GM19328 (cell line): ENCODE data around the gene DEXI.

ENCODE experiments used
- ATAC-seq: cut with Tn5 transposase; IDR thresholded peaks from one replicate; pipeline ENCODE4 v1.9.1; 2021; ENCODE audit warnings: mild to moderate bottlenecking, moderate library complexity; ENCODE audit not compliant: unreplicated experiment

DEXI gene

DNA sequence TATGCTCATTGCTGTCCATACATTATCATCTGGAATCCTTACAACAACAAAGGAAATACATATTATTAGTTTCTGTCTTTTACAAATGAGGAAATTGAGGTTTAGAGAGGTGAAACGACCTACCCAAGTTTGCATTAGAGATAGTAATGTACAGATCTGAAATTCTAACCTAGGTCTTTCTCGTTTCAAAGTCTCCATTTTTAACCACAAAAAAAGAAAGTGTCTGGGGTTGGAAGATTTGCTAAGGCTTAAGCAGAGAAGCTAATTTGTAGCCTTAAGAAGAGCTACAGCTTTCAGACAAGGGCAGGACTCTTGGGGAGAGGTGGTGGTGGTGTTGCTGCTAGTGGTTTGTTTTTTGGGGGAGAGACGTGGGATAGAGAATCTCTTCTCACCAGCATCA lies 46.1 kb downstream of the DEXI start:
- no peak for ATAC-seq

DNA sequence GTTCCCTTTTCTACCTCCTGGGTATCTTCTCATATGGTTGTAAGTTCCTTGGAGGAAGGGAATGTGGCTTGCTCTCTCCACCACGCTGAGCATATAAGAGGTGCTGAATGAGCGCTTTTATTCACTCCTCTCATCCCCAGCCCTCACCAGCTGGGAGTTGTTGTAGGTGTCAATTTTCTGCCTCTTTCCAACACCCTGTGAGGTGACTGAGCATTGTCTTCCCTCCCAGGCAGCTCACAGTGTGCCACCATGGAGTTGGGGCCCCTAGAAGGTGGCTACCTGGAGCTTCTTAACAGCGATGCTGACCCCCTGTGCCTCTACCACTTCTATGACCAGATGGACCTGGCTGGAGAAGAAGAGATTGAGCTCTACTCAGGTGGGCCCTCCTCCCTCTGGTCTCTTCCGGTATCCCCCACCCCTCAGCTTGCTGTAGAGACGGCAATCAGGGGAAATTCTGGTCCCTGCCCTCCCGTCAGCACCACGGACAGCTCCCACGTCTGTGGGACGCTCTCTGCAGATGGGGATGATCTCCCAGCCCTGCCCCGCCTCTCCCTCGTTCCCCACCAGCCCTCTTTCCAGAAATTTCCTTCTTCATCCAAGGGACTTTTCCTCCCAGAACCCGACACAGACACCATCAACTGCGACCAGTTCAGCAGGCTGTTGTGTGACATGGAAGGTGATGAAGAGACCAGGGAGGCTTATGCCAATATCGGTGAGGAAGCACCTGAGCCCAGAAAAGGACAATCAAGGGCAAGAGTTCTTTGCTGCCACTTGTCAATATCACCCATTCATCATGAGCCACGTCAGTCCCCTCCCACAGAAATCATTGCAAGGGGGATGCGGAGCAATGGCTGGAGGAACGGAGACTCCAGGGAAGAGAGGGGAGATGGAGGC lies 47.0 kb downstream of the DEXI start:
- no peak for ATAC-seq

GRCh38 chr16:10892782-10893318 lies 49.4 kb downstream of the DEXI start:
- no peak for ATAC-seq

DNA sequence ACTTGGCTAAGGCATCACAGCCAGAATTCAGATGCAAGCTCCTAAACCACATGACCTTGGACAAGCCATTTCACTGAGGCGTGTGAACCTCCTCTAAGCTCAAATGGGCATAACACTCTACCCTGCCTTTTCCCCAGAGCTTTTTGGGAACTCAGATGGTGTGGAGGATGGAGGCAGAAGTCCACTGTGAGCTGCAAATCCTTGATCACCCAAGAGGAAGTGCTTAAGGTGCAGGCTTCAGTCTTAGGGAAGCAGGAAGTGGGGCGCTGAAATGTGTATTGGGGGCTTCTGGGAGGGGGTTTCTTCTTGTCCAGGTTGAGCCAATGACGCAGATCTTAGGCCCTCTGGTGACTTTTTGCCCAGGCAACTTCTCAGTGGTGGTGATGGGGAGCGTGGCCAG lies 52.4 kb downstream of the DEXI start:
- no peak for ATAC-seq

GRCh38 chr16:10888320-10888937 lies 53.8 kb downstream of the DEXI start:
- ATAC-seq: no peak

DNA sequence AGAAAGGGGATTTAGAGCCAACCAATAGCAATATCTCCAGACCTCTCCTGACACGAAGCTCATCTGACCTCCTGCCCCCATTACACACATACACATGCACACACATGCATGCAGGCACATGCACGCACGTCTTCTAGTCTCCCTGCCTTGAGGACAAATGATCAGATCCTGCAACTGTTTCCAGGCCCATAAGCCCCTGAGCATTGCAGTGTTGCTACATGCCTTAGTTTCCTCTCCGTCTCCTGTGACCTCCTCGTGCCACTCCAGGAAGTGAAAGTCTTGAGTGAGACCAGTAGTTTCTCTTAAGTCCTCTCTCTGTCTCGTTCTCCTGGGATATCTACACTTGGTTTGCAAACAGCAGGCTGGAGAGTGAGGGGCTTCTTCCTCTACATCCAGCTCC lies 57.0 kb downstream of the DEXI start:
- no peak for ATAC-seq

GRCh38 chr16:10883004-10883403 lies 59.3 kb downstream of the DEXI start:
- ATAC-seq: no peak

DNA sequence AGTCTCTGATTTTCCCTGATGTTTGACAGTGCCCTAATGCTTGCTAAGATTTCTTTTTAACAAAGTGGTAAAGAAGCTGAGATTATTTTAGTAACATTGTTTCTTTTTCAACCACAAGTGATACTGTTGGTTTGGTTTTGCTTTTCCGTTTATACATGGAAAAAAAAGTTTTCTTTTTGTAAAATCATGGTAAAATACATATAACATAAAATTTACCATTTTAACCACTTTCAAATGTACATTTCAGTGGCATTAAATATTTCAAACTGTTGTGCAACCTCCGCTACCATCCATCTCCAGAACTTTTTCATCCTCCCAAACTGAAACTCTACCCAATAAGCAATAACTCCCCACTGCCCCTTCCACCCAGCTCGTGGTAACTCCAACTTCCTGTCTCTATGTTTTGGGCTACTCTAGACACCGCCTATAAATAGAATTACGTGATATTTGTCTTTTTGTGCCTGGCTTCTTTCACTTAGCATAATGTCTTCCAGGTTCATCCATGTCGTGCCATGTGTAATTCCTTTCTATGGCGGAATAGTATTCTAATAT lies 60.7 kb downstream of the DEXI start:
- no peak for ATAC-seq

DNA sequence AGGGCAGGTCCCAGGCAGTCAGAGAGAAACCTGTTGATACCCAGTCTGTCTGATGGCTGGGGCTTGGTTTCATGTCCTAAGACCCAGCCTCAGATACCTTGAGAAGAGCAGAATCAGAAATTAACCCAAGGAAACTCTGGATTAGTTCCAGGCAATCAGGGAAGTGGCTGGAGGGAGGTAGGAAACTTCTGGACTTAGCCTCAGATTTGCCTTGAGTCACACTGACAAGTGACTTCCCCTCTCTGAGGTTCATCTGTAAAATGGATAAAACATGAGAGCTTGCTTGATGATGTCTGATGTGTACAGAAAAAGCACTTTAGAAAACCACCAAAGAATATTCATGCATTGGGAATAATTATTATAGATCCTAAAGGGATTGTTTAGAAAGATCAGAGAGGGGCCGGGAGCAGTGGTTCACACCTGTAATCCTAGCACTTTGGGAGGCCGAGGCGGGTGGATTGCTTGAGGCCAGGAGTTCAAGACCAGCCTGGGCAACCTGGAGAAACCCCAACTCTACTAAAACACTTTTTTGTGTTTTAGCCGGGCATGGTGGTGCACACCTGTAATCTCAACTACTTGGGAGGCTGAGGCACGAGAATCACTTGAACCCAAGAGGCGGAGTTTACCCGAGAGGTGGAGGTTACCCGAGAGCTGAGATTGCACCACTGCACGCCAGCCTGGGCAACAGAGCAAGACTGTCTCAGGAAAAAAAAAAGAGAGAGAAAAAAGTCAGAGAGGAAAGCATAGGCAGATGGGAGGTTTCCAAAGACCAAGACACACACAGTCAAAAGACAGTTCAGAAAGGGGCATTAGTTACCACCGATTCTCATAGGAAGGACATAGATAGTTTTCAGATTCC lies 61.4 kb downstream of the DEXI start:
- ATAC-seq: no peak

GRCh38 chr16:10879681-10880589 lies 62.3 kb downstream of the DEXI start:
- no peak for ATAC-seq
